C4-2B (cell line): ENCODE measurements around the gene TBPL2.

Experiments used
- H3K27ac ChIP-seq: fragments of 450-650 bp; 2 replicates; pipeline ENCODE4 v1.5.1; 2017
- CTCF ChIP-seq: fragments of 450-650 bp; conservative IDR thresholded peaks from 2 replicates; pipeline ENCODE4 v1.5.1; 2017; ENCODE audit warnings: mild to moderate bottlenecking
- ZFX ChIP-seq: fragments of 450-650 bp; IDR thresholded peaks from 2 replicates; pipeline ENCODE4 v1.6.1; 2017

The TBPL2 gene

GRCh38 chr14:55374771-55375170, 65.6 kb downstream of the TBPL2 start:
- TF ChIP-seq ZFX: no peak
- TF ChIP-seq CTCF: no peak
- no peak overlapping the region for H3K27ac ChIP-seq

- no peak overlapping the region for H3K27ac ChIP-seq
- TF ChIP-seq CTCF (no peak), ZFX (no peak)
These were observed 66.4 kb downstream of the TBPL2 start for GRCh38 chr14:55373784-55374705.

- H3K27ac ChIP-seq: no peak overlapping the region
These were observed 67.6 kb downstream of the TBPL2 start for GRCh38 chr14:55372825-55373224.

GRCh38 chr14:55372423-55372822, 68.0 kb downstream of the TBPL2 start:
- TF ChIP-seq ZFX: no peak
- TF ChIP-seq CTCF: no peak
- H3K27ac ChIP-seq: no peak overlapping the region

More at GRCh38 chr14:55372825-55373224, 67.6 kb downstream of the TBPL2 start:
- TF ChIP-seq CTCF (no peak), ZFX (no peak)

GRCh38 chr14:55370883-55371455, 69.4 kb downstream of the TBPL2 start:
- TF ChIP-seq CTCF: no peak
- no peak for TF ChIP-seq ZFX
- no peak overlapping the region for H3K27ac ChIP-seq

GRCh38 chr14:55366271-55366670, 74.1 kb downstream of the TBPL2 start:
- H3K27ac ChIP-seq: no peak overlapping the region
- TF ChIP-seq ZFX (no peak), CTCF (no peak)
